Gastrocnemius medialis (tissue), 4 donors: ENCODE results near the gene GPS2.
A peak's percentile ranks its signal among the peaks of the same experiment; 100 is the strongest.

ENCODE experiments used
- POLR2A ChIP-seq, 2 donors: fragments of 450-650 bp; IDR thresholded peaks; one replicate each; pipeline ENCODE4 v1.6.1; 2017; ENCODE audit warnings: antibody characterized with exemption in 2 of 2, mild to moderate bottlenecking in 2 of 2, moderate library complexity in 2 of 2
- TF ChIP-seq, protein P1 (sequence below), 5 experiments: fragments of 450-650 bp in 3 of 5; fragments of 200-600 bp in 2 of 5; sonication (generic) in 2 of 5; IDR thresholded peaks in 4 of 5; conservative IDR thresholded peaks in 1 of 5; 1 replicate in 4 of 5; 2 replicates in 1 of 5; pipeline ENCODE4 v1.5.1; 2016 to 2019; ENCODE audit warnings: antibody characterized with exemption in 5 of 5, mild to moderate bottlenecking in 3 of 5, moderate library complexity in 3 of 5

GRCh38 chr17:7351665-7352502 is 36.7 kb upstream of the GPS2 start, which contains the start of gene KCTD11:
- TF ChIP-seq, protein P1, sequence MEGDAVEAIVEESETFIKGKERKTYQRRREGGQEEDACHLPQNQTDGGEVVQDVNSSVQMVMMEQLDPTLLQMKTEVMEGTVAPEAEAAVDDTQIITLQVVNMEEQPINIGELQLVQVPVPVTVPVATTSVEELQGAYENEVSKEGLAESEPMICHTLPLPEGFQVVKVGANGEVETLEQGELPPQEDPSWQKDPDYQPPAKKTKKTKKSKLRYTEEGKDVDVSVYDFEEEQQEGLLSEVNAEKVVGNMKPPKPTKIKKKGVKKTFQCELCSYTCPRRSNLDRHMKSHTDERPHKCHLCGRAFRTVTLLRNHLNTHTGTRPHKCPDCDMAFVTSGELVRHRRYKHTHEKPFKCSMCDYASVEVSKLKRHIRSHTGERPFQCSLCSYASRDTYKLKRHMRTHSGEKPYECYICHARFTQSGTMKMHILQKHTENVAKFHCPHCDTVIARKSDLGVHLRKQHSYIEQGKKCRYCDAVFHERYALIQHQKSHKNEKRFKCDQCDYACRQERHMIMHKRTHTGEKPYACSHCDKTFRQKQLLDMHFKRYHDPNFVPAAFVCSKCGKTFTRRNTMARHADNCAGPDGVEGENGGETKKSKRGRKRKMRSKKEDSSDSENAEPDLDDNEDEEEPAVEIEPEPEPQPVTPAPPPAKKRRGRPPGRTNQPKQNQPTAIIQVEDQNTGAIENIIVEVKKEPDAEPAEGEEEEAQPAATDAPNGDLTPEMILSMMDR (IDR thresholded peaks at IDR 0.05 in 4 of 5, conservative IDR thresholded peaks at IDR 0.05 in 1 of 5), result peak in 3 of 5 experiments; percentile 58 to 74 (median 60)
- peak; percentile 72 to 75 for TF ChIP-seq POLR2A (IDR thresholded peaks at IDR 0.05)
